Neutrophil (primary cell): ENCODE results near the gene PEX26.

Source experiments
- H3K27ac ChIP-seq: fragments of 200-600 bp; sonication (generic); 2 replicates; pipeline ENCODE4 v1.5.1; 2016; ENCODE audit warnings: mild to moderate bottlenecking, moderate library complexity
- H3K27me3 ChIP-seq: fragments of 200-600 bp; sonication (generic); 2 replicates; pipeline ENCODE4 v1.6.0; 2016; ENCODE audit warnings: mild to moderate bottlenecking
- H3K36me3 ChIP-seq: fragments of 200-600 bp; sonication (generic); 2 replicates; pipeline ENCODE4 v1.5.1; 2017
- H3K4me1 ChIP-seq, 2 experiments: fragments of 200-600 bp in 1 of 2; sonication (generic) in 1 of 2; 1 replicate in 1 of 2; 2 replicates in 1 of 2; pipeline versions ENCODE4 v1.5.1 to v1.6.1; 2013 to 2016; ENCODE audit warnings: low read depth in 1 of 2, low read length in 1 of 2, mild to moderate bottlenecking in 1 of 2, moderate library complexity in 1 of 2; ENCODE audit not compliant: control insufficient read depth in 1 of 2, insufficient read depth in 1 of 2
- H3K4me3 ChIP-seq, 2 experiments: fragments of 200-600 bp in 1 of 2; sonication (generic) in 1 of 2; 1 replicate in 1 of 2; 2 replicates in 1 of 2; pipeline ENCODE4 v1.5.1; 2013 to 2016; ENCODE audit warnings: low read depth in 1 of 2, low read length in 1 of 2, mild to moderate bottlenecking in 1 of 2, moderate library complexity in 1 of 2
- H3K9me3 ChIP-seq: fragments of 200-600 bp; sonication (generic); 2 replicates; pipeline ENCODE4 v1.5.1; 2016
- TF ChIP-seq, protein P1 (sequence below): fragments of 200-600 bp; sonication (generic); IDR thresholded peaks from 2 replicates; pipeline ENCODE4 v1.5.1; 2016; ENCODE audit warnings: antibody characterized with exemption

PEX26 gene

DNA sequence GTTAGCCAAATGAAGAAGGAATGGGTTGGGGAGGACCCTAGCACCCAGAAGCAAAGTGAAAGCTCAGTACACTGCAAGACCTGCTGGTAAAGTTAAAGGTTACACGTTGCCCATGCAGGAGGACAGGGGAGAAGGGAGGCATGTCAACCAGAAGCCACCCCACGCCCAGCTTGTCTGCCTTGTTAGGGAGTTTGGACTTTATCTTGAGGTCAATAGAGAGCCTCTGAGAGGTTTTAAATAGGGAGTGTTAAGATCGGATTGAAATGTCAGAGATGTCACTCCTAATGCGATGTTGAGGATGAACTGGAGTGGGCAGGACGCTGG lies 18.7 kb upstream of the PEX26 start:
- Histone ChIP-seq H3K36me3 (no peaks in the 10 kb centered on the region), H3K9me3 (no peaks in the 10 kb centered on the region), H3K4me3 (no peak overlapping the region), H3K27me3 (peaks cover 39% of the 10 kb centered on the region), H3K27ac (no peak overlapping the region), H3K4me1 (no peaks in the 10 kb centered on the region)
- TF ChIP-seq, protein P1, sequence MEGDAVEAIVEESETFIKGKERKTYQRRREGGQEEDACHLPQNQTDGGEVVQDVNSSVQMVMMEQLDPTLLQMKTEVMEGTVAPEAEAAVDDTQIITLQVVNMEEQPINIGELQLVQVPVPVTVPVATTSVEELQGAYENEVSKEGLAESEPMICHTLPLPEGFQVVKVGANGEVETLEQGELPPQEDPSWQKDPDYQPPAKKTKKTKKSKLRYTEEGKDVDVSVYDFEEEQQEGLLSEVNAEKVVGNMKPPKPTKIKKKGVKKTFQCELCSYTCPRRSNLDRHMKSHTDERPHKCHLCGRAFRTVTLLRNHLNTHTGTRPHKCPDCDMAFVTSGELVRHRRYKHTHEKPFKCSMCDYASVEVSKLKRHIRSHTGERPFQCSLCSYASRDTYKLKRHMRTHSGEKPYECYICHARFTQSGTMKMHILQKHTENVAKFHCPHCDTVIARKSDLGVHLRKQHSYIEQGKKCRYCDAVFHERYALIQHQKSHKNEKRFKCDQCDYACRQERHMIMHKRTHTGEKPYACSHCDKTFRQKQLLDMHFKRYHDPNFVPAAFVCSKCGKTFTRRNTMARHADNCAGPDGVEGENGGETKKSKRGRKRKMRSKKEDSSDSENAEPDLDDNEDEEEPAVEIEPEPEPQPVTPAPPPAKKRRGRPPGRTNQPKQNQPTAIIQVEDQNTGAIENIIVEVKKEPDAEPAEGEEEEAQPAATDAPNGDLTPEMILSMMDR: no peak

DNA sequence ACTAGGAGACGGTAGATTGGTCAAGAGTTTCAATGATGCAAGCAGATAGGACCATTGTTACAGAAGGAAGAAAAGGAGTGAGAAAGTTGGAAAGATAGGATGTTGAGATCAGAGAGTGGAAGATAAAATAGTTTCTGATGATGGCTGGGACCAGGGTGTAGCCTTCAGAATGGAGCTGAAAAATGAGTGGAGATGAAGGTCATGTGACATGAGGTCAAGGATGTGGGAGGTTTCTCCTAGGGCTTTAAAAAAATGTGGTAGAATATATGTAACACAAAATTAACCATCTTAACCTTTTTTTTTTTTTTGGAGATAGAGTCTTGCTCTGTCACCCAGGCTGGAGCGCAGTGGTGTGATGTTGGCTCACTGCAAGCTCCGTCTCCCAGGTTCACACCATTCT lies 18.3 kb upstream of the PEX26 start:
- no peak overlapping the region for H3K27ac ChIP-seq
- H3K9me3 ChIP-seq: no peaks in the 10 kb centered on the region
- H3K4me3 ChIP-seq: no peak overlapping the region
- no peaks in the 10 kb centered on the region for H3K4me1 ChIP-seq
- TF ChIP-seq, protein P1: no peak
- peaks cover 44% of the 10 kb centered on the region for H3K27me3 ChIP-seq
- no peaks in the 10 kb centered on the region for H3K36me3 ChIP-seq

DNA sequence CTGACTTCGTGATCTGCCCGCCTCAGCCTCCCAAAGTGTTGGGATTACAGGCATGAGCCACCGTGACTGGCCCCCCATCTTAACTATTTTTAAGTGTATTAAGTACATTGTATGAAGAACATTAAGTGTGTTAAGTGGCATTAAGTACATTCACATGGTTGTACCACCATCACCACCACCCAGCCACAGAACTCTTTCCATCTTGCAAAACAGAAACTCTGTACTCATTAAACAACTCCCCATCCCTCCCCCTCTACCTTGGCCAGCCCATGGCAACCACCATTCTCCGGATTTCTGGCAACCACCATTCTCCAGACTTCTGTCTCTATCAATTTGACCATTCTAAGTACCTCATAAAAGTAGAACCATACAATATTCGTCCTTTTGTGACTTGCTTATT lies 17.8 kb upstream of the PEX26 start:
- Histone ChIP-seq H3K9me3 (no peaks in the 10 kb centered on the region), H3K4me3 (no peak overlapping the region), H3K27me3 (peaks cover 49% of the 10 kb centered on the region), H3K36me3 (no peaks in the 10 kb centered on the region), H3K27ac (no peak overlapping the region), H3K4me1 (no peaks in the 10 kb centered on the region)
- TF ChIP-seq, protein P1: no peak

DNA sequence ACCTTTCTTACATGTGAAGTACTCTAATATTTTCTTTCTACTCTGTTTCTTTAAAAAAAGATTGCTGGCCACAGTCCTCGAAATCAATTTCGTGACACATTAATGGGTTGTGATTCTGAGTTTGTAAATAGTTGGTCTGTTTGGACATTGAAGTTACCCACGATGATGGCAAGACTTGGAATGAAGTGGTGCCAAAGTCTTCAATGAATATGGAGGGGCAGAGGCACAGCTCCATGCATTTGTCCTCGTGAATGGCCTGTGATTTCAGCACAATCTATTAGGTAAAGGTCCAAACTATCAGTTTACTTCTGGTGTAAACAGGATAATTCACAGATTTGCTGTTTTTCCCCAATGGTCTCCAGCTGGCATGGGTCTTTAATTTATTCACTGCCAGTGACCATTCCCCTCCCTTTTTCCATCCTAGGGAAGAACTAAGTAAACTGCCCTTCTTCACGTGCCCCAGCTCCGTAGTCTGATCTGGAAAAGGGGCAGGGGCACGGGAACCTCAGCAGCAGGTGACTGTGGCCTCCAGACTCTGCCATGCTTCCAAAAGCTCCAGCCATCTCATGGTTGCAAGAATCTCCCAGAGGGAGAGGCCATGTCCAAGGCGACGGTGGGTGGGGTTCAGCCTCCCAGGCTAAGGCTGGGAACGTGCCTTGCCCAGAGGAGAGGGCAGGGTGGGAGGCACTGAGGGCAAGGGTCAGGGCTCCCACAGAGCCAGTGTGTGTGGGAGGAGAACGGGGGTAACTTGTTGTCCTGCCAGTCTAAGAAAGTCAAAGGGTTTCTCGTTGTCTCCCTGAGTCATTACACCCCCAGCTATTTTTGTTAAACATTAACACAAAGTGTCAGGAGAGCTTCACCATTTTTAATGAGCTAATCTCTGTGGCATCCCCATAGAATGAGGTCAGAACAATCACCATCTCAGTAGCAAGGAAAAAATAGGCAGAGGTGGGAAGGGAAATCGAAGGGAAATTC lies 16.9 kb upstream of the PEX26 start:
- Histone ChIP-seq H3K4me1 (peaks cover 0 to 4% of the 10 kb centered on the region in 2 experiments), H3K27ac (no peak overlapping the region), H3K4me3 (no peak overlapping the region)

DNA sequence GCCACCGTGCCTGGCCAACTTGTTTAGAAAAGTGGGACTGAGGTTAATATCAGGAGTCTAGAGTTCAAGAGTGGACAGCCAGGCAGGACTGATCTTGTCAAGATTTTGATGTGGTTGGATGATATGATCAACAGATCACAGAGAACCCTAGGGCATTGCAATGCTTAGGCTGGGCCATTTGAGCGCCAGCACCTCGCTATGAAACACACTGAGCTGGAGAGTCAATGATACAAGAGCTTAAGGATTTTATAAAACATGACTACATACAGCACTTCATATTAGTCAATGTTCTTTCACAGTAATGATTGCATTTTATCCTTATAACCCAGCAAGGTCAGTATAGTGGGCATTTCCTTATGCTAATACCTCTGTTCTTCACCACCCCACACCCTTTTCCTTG lies 15.4 kb upstream of the PEX26 start:
- peaks cover 0 to 11% of the 10 kb centered on the region in 2 experiments for H3K4me1 ChIP-seq
- no peaks in the 10 kb centered on the region for H3K9me3 ChIP-seq
- TF ChIP-seq, protein P1: no peak
- no peak overlapping the region for H3K4me3 ChIP-seq
- peaks cover 73% of the 10 kb centered on the region for H3K27me3 ChIP-seq
- H3K27ac ChIP-seq: no peak overlapping the region
- no peaks in the 10 kb centered on the region for H3K36me3 ChIP-seq

More for the DNA sequence above, 16.9 kb upstream of the PEX26 start:
- TF ChIP-seq, protein P1: no peak
- Histone ChIP-seq H3K27me3 (peaks cover 58% of the 10 kb centered on the region), H3K36me3 (no peaks in the 10 kb centered on the region), H3K9me3 (no peaks in the 10 kb centered on the region)
